NT2/D1 (cell line): ENCODE measurements around the gene OR51E2.

Experiments
- SUZ12 ChIP-seq: IDR thresholded peaks from 2 replicates; pipeline ENCODE4 v1.6.1; 2011; ENCODE audit not compliant: insufficient read length, insufficient read depth; ENCODE audit errors: extremely low read depth
- ZNF274 ChIP-seq: IDR thresholded peaks from 2 replicates; pipeline ENCODE4 v1.6.1; 2011; ENCODE audit warnings: mild to moderate bottlenecking, low read depth, low read length

GRCh38 chr11:4645974-4646373 is 51.7 kb downstream of the OR51E2 start:
- TF ChIP-seq ZNF274: no peak
- TF ChIP-seq SUZ12: no peak
